A549 (cell line): ENCODE data around the gene AMZ1. TPM values are rescaled to one million over a fixed set of nuclear protein-coding genes. Genes with fewer than 3 reads are reported as not detected.

Experiments
- ATAC-seq, 2 experiments: fragments of 200-7000 bp in 1 of 2; fragments of >200 bp in 1 of 2; cut with Nextera tagmentation in 1 of 2; cut with Tn5 transposase in 1 of 2; 3 replicates each; pipeline versions ENCODE4 v1.8.0 to v1.9.1; 2018 to 2020; ENCODE audit warnings: mild to moderate bottlenecking in 1 of 2, moderate library complexity in 1 of 2
- CTCF ChIA-PET: fragments of 300-600 bp; sonication (Branson Sonifier 250); formaldehyde crosslinking; extraction: SDS; loops from one replicate; lab custom pipeline; 2021; ENCODE audit warnings: antibody characterized with exemption, inconsistent platforms; lab: Yijun Ruan, JAX
- POLR2A ChIA-PET: fragments of 350-600 bp; formaldehyde crosslinking; extraction: SDS; loops from one replicate; lab custom pipeline; 2021; ENCODE audit warnings: antibody characterized with exemption, inconsistent platforms; lab: Yijun Ruan, JAX
- DNase-seq, 2 experiments: peaks; one replicate each; pipeline versions ENCODE4 v3.0.0 to v3.0.0-alpha.2; 2011 to 2016; ENCODE audit warnings: low read depth in 1 of 2, low spot score in 1 of 2
- FAIRE-seq: peaks from 2 replicates; lab custom pipeline; 2011; peaks lifted over from hg19 to GRCh38; lab: Jason Lieb, UNC
- H3K27ac ChIP-seq, 2 experiments: fragments of >200 bp; sonication (Bioruptor Twin); formaldehyde crosslinking; 3 replicates each; pipeline ENCODE4 v1.5.1; 2016 to 2017
- H3K4me1 ChIP-seq: fragments of >200 bp; sonication (Bioruptor Twin); formaldehyde crosslinking; 3 replicates; pipeline ENCODE4 v1.6.1; 2016
- H3K4me2 ChIP-seq: fragments of >200 bp; sonication (Bioruptor Twin); formaldehyde crosslinking; 3 replicates; pipeline ENCODE4 v1.6.1; 2016
- H3K4me3 ChIP-seq: fragments of >200 bp; sonication (Bioruptor Twin); formaldehyde crosslinking; 3 replicates; pipeline ENCODE4 v1.5.1; 2016
- H3K9me3 ChIP-seq: fragments of >200 bp; sonication (Bioruptor Twin); formaldehyde crosslinking; 3 replicates; pipeline ENCODE4 v1.6.1; 2016
- CBX8 ChIP-seq: fragments of 200-600 bp; sonication (generic); IDR thresholded peaks from 2 replicates; pipeline ENCODE4 v1.6.1; 2016
- CHD2 ChIP-seq: fragments of 150-350 bp; IDR thresholded peaks from 2 replicates; pipeline ENCODE4 v1.6.1; 2014; ENCODE audit warnings: low read length; ENCODE audit not compliant: partially characterized antibody
- HDAC2 ChIP-seq: fragments of 200-600 bp; sonication (generic); IDR thresholded peaks from 2 replicates; pipeline ENCODE4 v1.6.1; 2016
- HOXB13 ChIP-seq: fragments of 250-450 bp; sonication (Bioruptor Pico); IDR thresholded peaks from 2 replicates; pipeline ENCODE4 v1.5.0; 2020; ENCODE audit warnings: low read depth, mild to moderate bottlenecking, moderate library complexity
- KDM1A ChIP-seq: fragments of 200-600 bp; sonication (generic); IDR thresholded peaks from 2 replicates; pipeline ENCODE4 v1.6.1; 2016; ENCODE audit warnings: low read depth, mild to moderate bottlenecking
- KDM5A ChIP-seq: fragments of 200-600 bp; sonication (generic); IDR thresholded peaks from 2 replicates; pipeline ENCODE4 v1.6.1; 2016; ENCODE audit warnings: antibody characterized with exemption, mild to moderate bottlenecking
- MAFK ChIP-seq: fragments of 450-650 bp; IDR thresholded peaks from 2 replicates; pipeline ENCODE4 v1.6.1; 2014; ENCODE audit not compliant: partially characterized antibody
- MAX ChIP-seq: IDR thresholded peaks from 2 replicates; pipeline ENCODE4 v1.6.1; 2012
- MYC ChIP-seq: IDR thresholded peaks from 2 replicates; pipeline ENCODE4 v1.6.1; 2012; ENCODE audit warnings: mild to moderate bottlenecking, inconsistent platforms, low read length, improper control_type of control experiment, borderline replicate concordance
- NR3C1 ChIP-seq: fragments of >200 bp; sonication (Bioruptor Twin); formaldehyde crosslinking; IDR thresholded peaks from 3 replicates; pipeline ENCODE4 v1.6.1; 2017
- PHF8 ChIP-seq: fragments of 200-600 bp; sonication (generic); IDR thresholded peaks from 2 replicates; pipeline ENCODE4 v1.6.1; 2016; ENCODE audit warnings: low read depth, mild to moderate bottlenecking, antibody characterized with exemption, moderate library complexity, borderline replicate concordance
- RARB ChIP-seq: fragments of 250-450 bp; sonication (Bioruptor Pico); IDR thresholded peaks from 2 replicates; pipeline ENCODE4 v1.8.0; 2021; ENCODE audit warnings: mild to moderate bottlenecking, moderate library complexity
- RFX5 ChIP-seq: fragments of 450-650 bp; IDR thresholded peaks from 2 replicates; pipeline ENCODE4 v1.7.1; 2014; ENCODE audit warnings: antibody characterized with exemption, mild to moderate bottlenecking, moderate library complexity
- RNF2 ChIP-seq: fragments of 200-600 bp; sonication (generic); IDR thresholded peaks from 2 replicates; pipeline ENCODE4 v1.6.1; 2016; ENCODE audit warnings: low read depth, mild to moderate bottlenecking, antibody characterized with exemption, moderate library complexity, borderline replicate concordance
- TFCP2L1 ChIP-seq: fragments of 250-450 bp; sonication (Bioruptor Pico); IDR thresholded peaks from 2 replicates; pipeline ENCODE4 v1.5.0; 2021; ENCODE audit warnings: mild to moderate bottlenecking
- TP53 ChIP-seq: fragments of 250-450 bp; sonication (Bioruptor Pico); IDR thresholded peaks from 2 replicates; pipeline ENCODE4 v1.5.0; 2021; ENCODE audit warnings: mild to moderate bottlenecking, moderate library complexity
- ZNF302 ChIP-seq: fragments of 250-450 bp; sonication (Bioruptor Pico); IDR thresholded peaks from 2 replicates; pipeline ENCODE4 v1.9.0; 2021; ENCODE audit warnings: inconsistent platforms, mild to moderate bottlenecking, moderate library complexity
- ZSCAN20 ChIP-seq: fragments of 250-450 bp; sonication (Bioruptor Pico); IDR thresholded peaks from 2 replicates; pipeline ENCODE4 v1.8.0; 2022; ENCODE audit warnings: mild to moderate bottlenecking, moderate library complexity
- WGBS: methylation state at CpG from one replicate; pipeline ENCODE4 v1.1.6; 2017; ENCODE audit errors: missing lambda C conversion rate; 5-methylcytosine and 5-hydroxymethylcytosine counted together
- polyA plus RNA-seq, 4 experiments: library from polyadenylated mRNA; depleted of rRNA in 3 of 4; stranded (reverse); fragments of >200 nt; fragmentation: RNase III in 1 of 4; extraction: RNeasy Plus Mini Kit Qiagen cat#74134 plus additional on column Dnase treatment in 1 of 4; gene quantifications; 2 replicates in 3 of 4; 3 replicates in 1 of 4; pipeline ENCODE4 v1.2.3, GENCODE V29; 2011 to 2017
- TF ChIP-seq, protein P1 (sequence below): fragments of >200 bp; sonication (Bioruptor Twin); formaldehyde crosslinking; IDR thresholded peaks from 2 replicates; pipeline ENCODE4 v1.6.1; 2016

The AMZ1 gene
- polyA plus RNA-seq, 2 of the 4 experiments (the other 2 are of a cell fraction), result 0.01 TPM; not detected in 1

DNA sequence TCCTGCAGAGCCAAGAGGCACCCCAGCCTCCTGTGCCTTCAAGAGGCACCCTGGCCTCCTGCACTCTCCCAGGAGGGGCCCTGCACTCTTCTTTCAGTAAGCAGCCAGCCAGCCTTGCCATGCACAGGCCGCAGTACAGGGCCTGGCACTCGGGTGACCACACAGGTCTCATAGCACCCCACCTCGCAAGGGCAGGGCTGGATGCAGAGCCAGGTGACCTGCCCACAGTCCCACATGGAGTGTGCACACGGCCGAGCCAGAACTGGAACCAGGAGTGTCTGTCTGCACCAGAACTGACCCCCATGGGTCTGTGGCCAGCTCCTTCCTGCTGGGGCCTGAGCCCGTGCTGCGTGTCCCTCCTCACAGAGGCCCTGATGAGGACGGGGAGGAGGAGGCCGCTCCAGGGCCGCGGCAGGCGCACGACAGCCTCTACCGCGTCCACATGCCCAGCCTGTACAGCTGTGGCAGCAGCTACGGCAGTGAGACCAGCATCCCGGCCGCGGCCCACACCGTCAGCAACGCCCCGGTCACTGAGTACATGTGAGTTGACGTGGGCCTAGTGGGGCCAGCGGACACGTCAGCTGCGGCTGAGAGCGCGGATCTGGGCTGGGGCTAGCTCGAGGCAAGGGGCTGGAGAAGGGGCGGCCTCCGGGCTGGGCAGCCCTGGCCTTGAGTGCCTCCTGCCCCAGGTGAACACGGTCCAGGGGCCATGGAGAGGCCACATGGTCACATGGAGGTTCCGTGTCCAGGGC lies 29.9 kb upstream of the AMZ1 start:
- H3K9me3 ChIP-seq, result no peaks in the 10 kb centered on the region
- ChIA-PET CTCF (interaction anchor here (1.0 to 4.5 kb wide), 4 partner anchors 12 to 207 kb away, joined by 3 to 28 read pairs (median 12); no protein-coding TSS in a partner anchor), POLR2A (no interaction called here)
- no peak overlapping the region for H3K27ac ChIP-seq
- TF ChIP-seq HOXB13 (CRISPR knock-in tag) (no peak), ZNF302 (CRISPR knock-in tag) (no peak), RARB (CRISPR knock-in tag) (no peak), CBX8 (no peak), ZSCAN20 (no peak), TP53 (no peak), KDM5A (no peak), RFX5 (no peak), NR3C1 (no peak), RNF2 (no peak)
- whole genome bisulfite sequencing, result 90% methylated on average over 26 of the region's 33 CpGs
- FAIRE-seq, result no peak
- no peak for DNase-seq
- no peak overlapping the region for H3K4me2 ChIP-seq
- no peaks in the 10 kb centered on the region for H3K4me1 ChIP-seq
- ATAC-seq, result peak in 1 of 2 experiments; percentile 4; a peak in 1 of 6 replicates
- no peak overlapping the region for H3K4me3 ChIP-seq

DNA sequence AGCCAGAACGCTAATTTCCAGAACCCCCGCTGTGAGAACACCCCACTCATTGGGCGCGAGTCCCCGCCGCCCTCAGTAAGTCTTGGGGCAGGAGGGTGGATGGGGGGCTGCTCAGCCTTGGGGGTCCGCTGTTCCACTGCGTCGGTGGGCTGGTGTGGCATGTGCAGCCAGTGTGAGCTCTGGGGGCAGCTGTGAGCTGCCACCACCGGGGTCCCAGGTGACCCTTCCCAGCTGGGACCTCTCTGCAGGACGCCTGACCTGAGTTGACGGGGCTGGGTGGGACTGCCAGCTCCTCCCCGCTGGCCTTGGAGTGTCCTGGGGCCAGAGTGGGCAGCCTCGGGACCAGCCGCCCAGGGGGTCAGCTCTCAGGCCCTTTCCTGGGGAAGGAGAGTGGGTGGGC lies 29.1 kb upstream of the AMZ1 start:
- H3K4me1 ChIP-seq, result no peaks in the 10 kb centered on the region
- H3K4me2 ChIP-seq, result no peak overlapping the region
- H3K27ac ChIP-seq, result no peak overlapping the region
- H3K9me3 ChIP-seq, result no peaks in the 10 kb centered on the region
- no peak for FAIRE-seq
- POLR2A ChIA-PET, result no interaction called here
- WGBS, result 93% methylated on average over 6 of the region's 15 CpGs
- CTCF ChIA-PET, result interaction anchor here (1.0 to 4.5 kb wide), 4 partner anchors 11 to 207 kb away, joined by 3 to 28 read pairs (median 12); no protein-coding TSS in a partner anchor
- no peak for TF ChIP-seq KDM1A
- no peak for TF ChIP-seq KDM5A
- no peak for TF ChIP-seq PHF8
- no peak for TF ChIP-seq RFX5
- TF ChIP-seq MAFK, result no peak
- TF ChIP-seq, protein P1, sequence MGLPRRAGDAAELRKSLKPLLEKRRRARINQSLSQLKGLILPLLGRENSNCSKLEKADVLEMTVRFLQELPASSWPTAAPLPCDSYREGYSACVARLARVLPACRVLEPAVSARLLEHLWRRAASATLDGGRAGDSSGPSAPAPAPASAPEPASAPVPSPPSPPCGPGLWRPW, result no peak
- no peak for TF ChIP-seq TFCP2L1 (CRISPR knock-in tag)
- no peak for TF ChIP-seq CHD2
- no peak for TF ChIP-seq HDAC2
- no peak for TF ChIP-seq HOXB13 (CRISPR knock-in tag)
- no peak for TF ChIP-seq MYC
- no peak for DNase-seq
- ATAC-seq, result no peak
- no peak overlapping the region for H3K4me3 ChIP-seq

- FAIRE-seq, result no peak
- H3K4me1 ChIP-seq, result no peaks in the 10 kb centered on the region
- H3K4me2 ChIP-seq, result no peak overlapping the region
- ChIA-PET CTCF (interaction anchor here (0.6 to 4.5 kb wide), 6 partner anchors 10 to 208 kb away, joined by 3 to 28 read pairs (median 4); no protein-coding TSS in a partner anchor), POLR2A (no interaction called here)
- H3K27ac ChIP-seq, result no peak overlapping the region
- ATAC-seq, result no peak; a peak in 1 of 6 replicates
- no peak for TF ChIP-seq MYC
- no peak for TF ChIP-seq MAX
- no peak overlapping the region for H3K4me3 ChIP-seq
- 92% methylated on average over 33 of the region's 36 CpGs for WGBS
- no peak for DNase-seq
- H3K9me3 ChIP-seq, result no peaks in the 10 kb centered on the region
Observed at GRCh38 chr7:2659556-2660358, 28.2 kb upstream of the AMZ1 start.
